SIG-M5 treated with dmso at 0.1 percent for 504 hours (cell line): ENCODE measurements around the gene RNF34.

Source experiments
- DNase-seq: peaks from one replicate; lab custom pipeline; 2025; ENCODE audit not compliant: unreplicated experiment; lab: John Stamatoyannopoulos, UW

The RNF34 gene

GRCh38 chr12:121388421-121388981 is 11.4 kb upstream of the RNF34 start:
- peak; percentile 93 for DNase-seq

DNA sequence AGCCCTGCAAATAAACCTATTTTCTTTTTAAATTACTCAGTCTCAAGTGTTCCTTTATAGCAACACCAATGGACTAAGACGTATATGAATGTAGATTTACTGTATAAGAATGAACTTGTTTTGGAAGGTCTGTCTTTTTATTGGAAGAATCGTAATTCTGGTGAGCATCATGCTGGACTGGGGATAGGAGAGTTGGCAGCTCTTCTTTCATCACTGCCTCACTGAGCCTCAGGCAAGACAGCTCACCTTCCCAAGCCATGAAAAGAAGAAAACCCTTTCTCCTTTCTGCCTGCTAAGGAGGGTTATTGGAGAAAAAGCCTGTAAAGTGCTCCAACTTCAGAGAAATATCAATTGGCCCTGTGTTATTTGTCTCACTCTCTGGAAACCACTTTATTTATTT is 9.1 kb upstream of the RNF34 start:
- DNase-seq = no peak

GRCh38 chr12:121391619-121392324 is 8.1 kb upstream of the RNF34 start:
- peak; percentile 61 for DNase-seq

DNA sequence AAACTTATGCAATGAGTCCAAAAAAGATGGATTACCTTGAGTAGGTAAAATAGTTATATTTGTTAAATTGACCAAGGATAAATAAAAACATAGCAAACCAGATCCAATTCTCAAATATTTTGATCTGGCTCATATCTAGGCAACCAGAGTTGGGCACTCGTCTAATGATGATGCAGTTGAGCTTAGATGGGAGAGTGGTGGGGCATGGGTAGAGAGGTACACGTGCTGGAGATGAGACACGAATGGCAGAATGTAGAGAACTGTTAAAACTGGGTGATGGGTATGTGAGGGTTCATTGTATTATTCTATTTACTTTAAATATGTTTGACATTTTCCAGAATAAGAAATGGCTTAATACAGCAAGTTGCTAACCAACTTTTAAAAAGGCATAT is 7.6 kb upstream of the RNF34 start:
- DNase-seq = no peak

- DNase-seq = no peak
Measured at GRCh38 chr12:121397521-121397920, 2.4 kb upstream of the RNF34 start.

DNA sequence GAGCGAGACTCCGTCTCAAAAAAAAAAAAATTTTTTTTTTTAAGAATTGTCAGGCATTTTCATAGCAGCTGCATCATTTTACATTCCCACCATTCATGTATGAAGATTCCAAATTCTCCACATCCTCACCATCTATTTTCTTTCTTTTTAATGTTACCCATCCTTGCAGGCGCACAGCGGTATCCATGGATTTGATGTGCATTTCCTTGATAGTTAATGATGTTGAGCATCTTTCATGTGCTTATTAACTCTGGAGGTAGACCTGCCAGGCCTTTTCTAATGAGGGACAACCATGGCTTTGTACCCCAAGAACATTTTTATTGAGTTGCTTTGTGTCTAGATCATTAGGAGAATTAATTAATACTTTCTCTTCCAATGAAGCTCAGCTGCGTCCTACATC is 1.6 kb upstream of the RNF34 start:
- DNase-seq = no peak

DNA sequence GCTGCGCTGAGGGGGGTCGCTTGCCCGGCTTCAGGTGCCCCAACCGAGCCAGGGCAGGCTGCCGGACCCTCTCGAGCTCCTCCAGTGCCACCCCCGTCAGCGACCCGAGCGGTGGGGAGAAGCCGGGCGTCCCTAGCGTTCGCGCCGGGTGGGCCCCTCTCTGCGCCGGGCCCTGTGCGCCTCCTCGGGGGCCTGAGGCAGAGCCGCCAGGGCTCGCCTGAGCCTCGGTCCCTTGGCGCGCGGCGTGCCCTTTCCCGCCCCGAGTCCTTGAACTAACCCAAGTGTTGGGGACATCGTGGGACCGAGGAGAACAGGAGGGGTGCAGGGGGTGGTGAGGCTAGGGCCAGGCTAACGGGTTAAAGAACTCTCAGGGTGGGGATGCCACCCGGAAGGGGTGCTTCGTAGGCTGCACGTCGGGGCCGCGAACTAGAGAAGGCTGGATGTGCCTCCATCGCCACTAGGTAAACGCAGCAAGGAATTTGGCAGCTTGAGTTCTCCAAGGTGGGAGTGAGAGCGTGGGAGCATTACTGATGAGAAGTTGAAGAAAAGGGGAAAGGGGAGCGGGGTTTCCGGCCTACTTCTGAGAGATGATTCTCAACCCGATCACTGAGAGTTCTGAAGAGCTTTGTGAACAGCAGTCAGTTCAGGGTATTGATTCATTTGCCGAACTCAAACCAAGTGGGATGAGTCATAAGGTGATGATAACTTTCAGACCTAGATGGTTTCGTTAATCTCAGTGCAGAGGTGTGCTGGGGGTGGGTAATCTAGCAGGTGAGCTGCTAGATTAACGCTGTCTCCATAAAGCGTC is 618 bp downstream of the RNF34 start:
- peak; percentile 42 for DNase-seq

GRCh38 chr12:121403721-121404120 is 3.8 kb downstream of the RNF34 start:
- DNase-seq = no peak

GRCh38 chr12:121404734-121405133 is 4.8 kb downstream of the RNF34 start:
- DNase-seq = no peak

DNA sequence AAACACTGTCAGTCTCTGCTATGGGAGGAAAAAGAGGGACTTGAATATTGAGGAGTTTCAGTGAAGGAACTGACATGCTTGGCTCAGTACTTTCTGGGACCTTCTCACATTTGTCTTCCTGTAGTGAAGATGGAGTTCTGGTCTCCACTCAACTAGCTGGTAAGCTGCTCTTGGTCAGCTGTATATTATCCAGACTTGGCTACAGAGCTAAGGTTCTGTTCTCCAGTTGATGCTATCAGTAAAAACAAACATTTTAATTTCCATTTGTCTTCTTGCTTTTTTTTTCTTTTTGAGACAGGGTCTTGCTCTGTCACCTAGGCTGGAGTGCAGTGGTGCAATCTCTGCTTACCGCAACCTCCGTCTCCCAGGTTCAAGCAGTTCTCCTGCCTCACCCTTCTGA is 5.3 kb downstream of the RNF34 start:
- DNase-seq = no peak

- no peak for DNase-seq
Measured at GRCh38 chr12:121413917-121414316, 14.0 kb downstream of the RNF34 start.

DNA sequence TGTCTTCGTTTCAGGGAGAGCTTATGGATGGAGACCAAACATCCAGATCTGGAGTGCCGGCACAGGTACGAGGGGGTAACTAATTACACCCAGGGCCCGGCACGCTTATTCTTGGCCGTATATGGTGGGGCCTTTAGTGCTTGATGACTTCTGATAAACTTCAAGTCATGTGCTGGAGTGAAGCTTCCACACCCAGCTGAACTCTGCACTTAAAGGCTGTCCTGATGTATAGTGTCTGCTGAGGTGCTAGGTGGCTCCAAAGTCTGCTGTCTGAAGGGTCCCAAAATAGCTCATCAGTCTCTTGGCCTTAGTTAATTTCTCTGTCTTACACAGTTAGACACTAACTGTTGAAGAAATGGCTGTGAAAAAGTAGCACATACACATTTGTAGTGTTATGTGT is 17.9 kb downstream of the RNF34 start:
- no peak for DNase-seq

DNA sequence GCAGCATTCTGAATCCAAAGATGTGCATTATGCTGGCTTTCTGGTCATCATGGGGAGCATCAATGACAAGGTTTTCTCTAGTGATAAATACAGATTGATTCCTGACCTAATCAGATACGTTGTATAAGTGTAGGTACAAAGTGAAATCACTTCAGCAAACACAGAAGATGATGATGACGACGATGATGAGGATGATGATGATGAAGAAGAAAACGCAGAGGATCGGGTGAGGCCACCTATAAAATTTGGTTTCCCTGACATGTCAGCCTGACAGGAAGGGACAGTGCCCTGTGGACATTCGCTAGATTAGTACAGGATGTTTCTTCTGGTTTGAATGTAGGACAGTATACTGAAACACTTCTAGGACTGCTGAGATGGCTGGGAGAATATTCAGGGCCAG is 20.2 kb downstream of the RNF34 start:
- DNase-seq = no peak

DNA sequence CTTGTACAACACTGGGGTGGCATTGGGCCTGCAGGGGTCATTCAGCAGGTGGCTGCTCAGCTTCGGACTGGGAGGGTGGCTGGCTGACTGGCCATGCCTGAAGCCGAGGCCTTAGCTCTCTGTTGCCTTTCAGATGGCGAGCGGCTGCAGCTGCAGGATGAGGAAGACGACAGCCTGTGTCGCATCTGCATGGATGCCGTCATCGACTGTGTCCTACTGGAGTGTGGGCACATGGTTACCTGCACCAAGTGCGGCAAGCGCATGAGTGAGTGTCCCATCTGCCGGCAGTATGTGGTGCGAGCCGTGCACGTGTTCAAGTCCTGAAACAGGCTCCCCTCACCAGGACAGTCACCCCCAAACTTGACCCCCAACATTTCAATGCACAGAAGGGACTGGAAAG is 23.3 kb downstream of the RNF34 start:
- no peak for DNase-seq

- DNase-seq = no peak
Measured at GRCh38 chr12:121423682-121424623, 24.0 kb downstream of the RNF34 start.

DNA sequence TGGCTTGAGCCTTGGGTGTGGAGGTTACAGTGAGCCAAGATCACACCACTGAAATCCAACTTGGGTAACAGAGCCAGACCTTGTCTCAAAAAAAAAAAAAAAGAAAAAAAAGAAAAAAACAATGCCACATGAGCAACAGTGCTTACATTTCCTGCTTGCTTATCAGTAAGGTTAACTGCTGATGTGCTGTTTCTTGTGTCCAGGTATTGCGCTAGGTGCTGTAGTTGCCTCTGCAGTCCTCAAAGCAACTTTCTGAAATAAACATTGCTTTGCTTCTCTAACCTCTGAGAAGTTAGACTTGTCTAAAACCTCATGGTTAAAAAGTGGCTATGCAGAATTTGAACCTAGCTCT is 24.7 kb downstream of the RNF34 start:
- no peak for DNase-seq

DNA sequence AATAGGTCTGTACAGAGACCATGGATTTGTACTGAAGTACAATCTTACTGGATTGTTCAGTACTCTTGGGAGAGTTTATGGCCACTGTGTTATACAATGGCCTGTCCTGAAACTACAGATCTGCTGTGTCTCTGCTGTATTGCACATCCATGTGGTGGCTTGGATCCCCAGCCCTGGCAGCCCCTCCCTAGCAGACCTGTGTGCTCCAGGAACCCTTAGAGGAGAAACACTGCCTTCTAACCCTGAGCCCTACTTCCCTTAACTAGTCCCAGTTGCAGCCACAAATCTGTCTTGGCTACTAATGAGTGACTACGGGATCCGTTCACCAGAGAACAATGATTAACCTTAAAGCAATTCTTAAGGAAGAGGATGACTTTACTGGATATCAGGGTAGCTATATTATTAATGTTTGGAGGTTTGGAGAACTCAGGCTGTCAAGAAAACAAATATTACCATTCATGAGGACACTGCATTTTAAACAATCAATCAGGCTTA is 27.7 kb downstream of the RNF34 start:
- peak; percentile 36 for DNase-seq

- DNase-seq = no peak
Measured at GRCh38 chr12:121428883-121429282, 29.0 kb downstream of the RNF34 start.

DNA sequence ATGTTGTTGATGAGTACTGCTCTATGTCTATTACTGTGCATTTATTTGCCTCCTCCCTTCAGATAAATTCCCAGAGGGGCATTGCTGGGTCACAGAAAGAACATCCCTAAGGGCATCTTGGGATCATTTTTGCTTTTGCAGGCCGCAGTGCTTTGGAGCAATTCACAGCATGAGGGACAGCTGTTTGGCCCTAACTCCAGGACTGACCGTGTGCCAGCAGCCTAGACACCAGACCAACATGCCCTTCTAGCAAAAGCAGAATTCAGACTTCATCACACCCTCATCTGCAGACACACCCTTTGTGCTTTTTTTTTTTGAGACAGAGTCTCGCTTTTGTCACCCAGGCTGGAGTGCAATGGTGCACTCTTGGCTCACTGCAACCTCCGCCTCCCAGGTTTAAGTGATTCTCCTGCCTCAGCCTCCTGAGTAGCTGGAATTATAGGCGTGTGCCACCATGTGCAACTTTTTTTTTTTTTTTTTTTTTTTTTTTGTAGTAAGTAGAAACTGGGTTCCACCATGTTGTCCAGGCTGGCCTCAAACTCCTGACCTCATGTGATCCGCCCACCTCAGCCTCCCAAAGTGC is 31.0 kb downstream of the RNF34 start:
- no peak for DNase-seq

DNA sequence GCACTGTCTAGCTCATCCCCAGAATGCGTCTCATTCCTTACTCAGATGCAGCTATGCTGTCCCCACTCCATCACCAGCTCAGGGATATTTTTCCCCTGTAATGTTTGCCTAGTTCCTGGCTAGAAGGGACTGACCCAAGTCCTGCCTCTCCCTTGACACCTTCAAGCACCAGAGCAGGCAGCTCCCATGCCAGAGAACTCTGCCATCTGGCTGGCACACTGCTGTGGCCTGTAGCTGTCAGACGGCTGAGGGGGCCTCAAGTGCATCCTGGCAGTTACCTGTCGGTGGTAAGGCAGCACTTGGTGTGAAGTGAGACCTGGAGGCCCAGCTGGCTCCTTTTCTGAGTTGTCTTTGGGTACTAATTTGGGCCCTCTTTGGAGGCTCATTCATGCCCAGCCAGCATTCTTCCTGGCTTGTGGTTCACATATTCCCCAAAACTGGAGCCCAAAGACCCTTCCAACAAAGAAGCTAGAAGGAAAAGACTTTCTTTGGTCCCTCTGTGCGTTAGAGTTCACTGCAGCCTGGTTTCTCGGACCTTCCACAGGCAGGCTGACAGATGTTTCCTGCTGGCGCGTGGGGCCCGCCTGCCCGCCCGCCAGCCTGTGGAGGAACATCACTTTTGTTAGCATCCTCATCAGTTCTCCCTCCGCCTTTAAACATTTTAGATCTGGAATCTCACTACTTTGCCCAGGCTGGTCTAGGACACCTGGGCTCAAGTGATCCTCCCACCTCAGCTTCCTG is 33.0 kb downstream of the RNF34 start:
- no peak for DNase-seq
